WTC11 (cell line): ENCODE results near the gene WRAP53.

Experiments
- ATF1 ChIP-seq: sonication (generic); formaldehyde crosslinking; IDR thresholded peaks from 2 replicates; pipeline ENCODE4 v1.8.1; 2023; ENCODE audit warnings: mild to moderate bottlenecking, moderate library complexity, missing genetic modification reagents
- E2F1 ChIP-seq: sonication (generic); formaldehyde crosslinking; IDR thresholded peaks from 2 replicates; pipeline ENCODE4 v1.8.0; 2022; ENCODE audit warnings: mild to moderate bottlenecking, missing genetic modification reagents
- ESRRA ChIP-seq: sonication (generic); formaldehyde crosslinking; IDR thresholded peaks from 2 replicates; pipeline ENCODE4 v1.8.1; 2022; ENCODE audit warnings: mild to moderate bottlenecking, missing genetic modification reagents, borderline replicate concordance
- NR3C1 ChIP-seq: sonication (generic); formaldehyde crosslinking; conservative IDR thresholded peaks from 2 replicates; pipeline ENCODE4 v1.8.1; 2023; ENCODE audit warnings: low read depth, mild to moderate bottlenecking, missing genetic modification reagents
- PRDM15 ChIP-seq: sonication (generic); formaldehyde crosslinking; IDR thresholded peaks from 2 replicates; pipeline ENCODE4 v1.8.0; 2022; ENCODE audit warnings: missing genetic modification reagents
- TF ChIP-seq, protein P1 (sequence below): sonication (generic); formaldehyde crosslinking; IDR thresholded peaks from 2 replicates; pipeline ENCODE4 v1.8.0; 2022; ENCODE audit warnings: mild to moderate bottlenecking, missing genetic modification reagents
- TF ChIP-seq, protein P2 (sequence below): fragments of 200-600 bp; IDR thresholded peaks from 2 replicates; pipeline ENCODE4 v1.8.0; 2022; ENCODE audit warnings: antibody characterized with exemption

- TF ChIP-seq, protein P1, sequence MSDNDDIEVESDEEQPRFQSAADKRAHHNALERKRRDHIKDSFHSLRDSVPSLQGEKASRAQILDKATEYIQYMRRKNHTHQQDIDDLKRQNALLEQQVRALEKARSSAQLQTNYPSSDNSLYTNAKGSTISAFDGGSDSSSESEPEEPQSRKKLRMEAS (CRISPR knock-in tag), result no peak
- TF ChIP-seq ESRRA (CRISPR knock-in tag), result no peak
- TF ChIP-seq, protein P2, sequence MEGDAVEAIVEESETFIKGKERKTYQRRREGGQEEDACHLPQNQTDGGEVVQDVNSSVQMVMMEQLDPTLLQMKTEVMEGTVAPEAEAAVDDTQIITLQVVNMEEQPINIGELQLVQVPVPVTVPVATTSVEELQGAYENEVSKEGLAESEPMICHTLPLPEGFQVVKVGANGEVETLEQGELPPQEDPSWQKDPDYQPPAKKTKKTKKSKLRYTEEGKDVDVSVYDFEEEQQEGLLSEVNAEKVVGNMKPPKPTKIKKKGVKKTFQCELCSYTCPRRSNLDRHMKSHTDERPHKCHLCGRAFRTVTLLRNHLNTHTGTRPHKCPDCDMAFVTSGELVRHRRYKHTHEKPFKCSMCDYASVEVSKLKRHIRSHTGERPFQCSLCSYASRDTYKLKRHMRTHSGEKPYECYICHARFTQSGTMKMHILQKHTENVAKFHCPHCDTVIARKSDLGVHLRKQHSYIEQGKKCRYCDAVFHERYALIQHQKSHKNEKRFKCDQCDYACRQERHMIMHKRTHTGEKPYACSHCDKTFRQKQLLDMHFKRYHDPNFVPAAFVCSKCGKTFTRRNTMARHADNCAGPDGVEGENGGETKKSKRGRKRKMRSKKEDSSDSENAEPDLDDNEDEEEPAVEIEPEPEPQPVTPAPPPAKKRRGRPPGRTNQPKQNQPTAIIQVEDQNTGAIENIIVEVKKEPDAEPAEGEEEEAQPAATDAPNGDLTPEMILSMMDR, result no peak
- TF ChIP-seq ATF1 (CRISPR knock-in tag), result no peak
- no peak for TF ChIP-seq E2F1
- no peak for TF ChIP-seq PRDM15 (CRISPR knock-in tag)
- no peak for TF ChIP-seq NR3C1 (CRISPR knock-in tag)
Observed at GRCh38 chr17:7707446-7707845, 19.2 kb downstream of the WRAP53 start.
